Heart right ventricle (tissue), 16 donors: ENCODE measurements around the gene HOXD11. TPM values are rescaled to one million over a fixed set of nuclear protein-coding genes. Genes with fewer than 3 reads are reported as not detected.

Experiments
- ATAC-seq, 8 donors: fragments of 200-7000 bp; cut with Tn5 transposase; one replicate each; pipeline ENCODE4 v1.9.1; 2020; ENCODE audit warnings: mild to moderate bottlenecking in 8 of 8, moderate library complexity in 8 of 8, moderate number of reproducible peaks in 1 of 8
- DNase-seq, 2 donors: peaks; one replicate each; pipeline ENCODE4 v3.0.0-alpha.2; 2020
- H3K27ac ChIP-seq, 10 donors: fragments of 200-600 bp; sonication (generic) in 2 of 10; one replicate each; pipeline versions ENCODE4 v1.5.0 to v1.8.0; 2020 to 2022; ENCODE audit warnings: mild to moderate bottlenecking in 3 of 10
- H3K27me3 ChIP-seq, 7 donors: fragments of 200-600 bp; one replicate each; pipeline ENCODE4 v1.8.0; 2021 to 2022; ENCODE audit warnings: mild to moderate bottlenecking in 2 of 7
- H3K36me3 ChIP-seq, 9 donors: fragments of 200-600 bp; sonication (generic) in 1 of 9; one replicate each; pipeline versions ENCODE4 v1.5.0 to v1.8.0; 2020 to 2022; ENCODE audit warnings: mild to moderate bottlenecking in 2 of 9
- H3K4me1 ChIP-seq, 9 donors: fragments of 200-600 bp; sonication (generic) in 1 of 9; one replicate each; pipeline versions ENCODE4 v1.5.0 to v1.8.0; 2020 to 2022; ENCODE audit warnings: mild to moderate bottlenecking in 4 of 9
- H3K4me3 ChIP-seq, 10 donors: fragments of 200-600 bp; sonication (generic) in 2 of 10; one replicate each; pipeline versions ENCODE4 v1.5.0 to v1.8.0; 2020 to 2022; ENCODE audit warnings: mild to moderate bottlenecking in 7 of 10, moderate library complexity in 2 of 10
- H3K9me3 ChIP-seq, 11 donors: fragments of 200-600 bp in 10 of 11; sonication (generic) in 2 of 11; one replicate each; pipeline versions ENCODE4 v1.5.0 to v1.8.0; 2013 to 2022; ENCODE audit warnings: mild to moderate bottlenecking in 2 of 11, control low read depth in 1 of 11, moderate library complexity in 1 of 11
- CTCF ChIP-seq, 9 donors: fragments of 200-600 bp; sonication (generic) in 2 of 9; IDR thresholded peaks; one replicate each; pipeline versions ENCODE4 v1.5.0 to v1.8.0; 2021 to 2022; ENCODE audit warnings: antibody characterized with exemption in 9 of 9, mild to moderate bottlenecking in 5 of 9, moderate library complexity in 1 of 9
- WGBS, 2 donors: extraction: QIAGEN DNeasy Blood & Tissue Kit; methylation state at CpG; one replicate each; pipeline ENCODE4 v1.1.7; 2013; ENCODE audit warnings: inconsistent platforms in 1 of 2; 5-methylcytosine and 5-hydroxymethylcytosine counted together
- intact Hi-C, 10 donors: fragments of 100-400 bp; cut with DNase I; formaldehyde crosslinking; loops; one replicate each; pipeline versions ENCODE4 v1.11.1 to v1.14.2; 2022
- polyA plus RNA-seq, 2 donors: library from polyadenylated mRNA; stranded (reverse); fragments of 200-250 nt; gene quantifications; one replicate each; pipeline ENCODE4 v1.2.3, GENCODE V29; 2013
- total RNA-seq, 10 donors: library from RNA; stranded (reverse); fragmentation: NEBNext Ultra II Directional in 3 of 10; extraction: Animal tissue kit (Norgen Biotek cat#: 25700) in 3 of 10; gene quantifications; one replicate each; pipeline versions ENCODE4 v1.2.1 to v1.2.4, GENCODE V29; 2021 to 2023
- donor health status: Arrhythmogenic right ventricular cardiomyopathy.
- donor health status: ischemic (EF 13 %, LVEDD 7.1; RV severe dilation, severe dysfunction).
- donor health status: healthy with polysubstance abuse.
- donor health status: DM: no; HTN: yes; CAD: no.
- donor health status: DM: no; HTN: no; CAD: no.
- donor health status: ischemic (EF 25% LVEDD 6.9; RV normal size, moderate dysfunction).
- donor health status: ischemic (EF 25% LVEDD 5.7; RV mildly dilated, moderate dysfunction).
- donor health status: healthy.
- donor health status: DM: yes; HTN: yes; CAD: no.
- donor health status: Ischemic cardiomyopathy.
- donor health status: ischemic (EF 35%, LVEDD 5.7; RV mildly dilated, moderate dysfunction).
- donor health status: nonischemic (EF 11% LVEDD 7.7; RV severe dilation, severe dysfunction).
- donor health status: DM: yes; HTN: yes; CAD: no.
- donor health status: PGD.
- donor health status: ischemic (EF 29% LVEDD 5.4; RV normal size, mild dysfunction).
- donor health status: nonischemic (EF 23%, LVEDD 6.1; RV moderate dilation, normal function).

The HOXD11 gene
- total and polyA plus RNA-seq, 12 donors = not detected

- DNase-seq (no peak), ATAC-seq (no peak)
- peaks cover 51 to 100% (median 100%) of the 10 kb centered on the region in 7 donors for H3K27me3 ChIP-seq
- H3K9me3 ChIP-seq = no peaks in the 10 kb centered on the region
- no peaks in the 10 kb centered on the region for H3K36me3 ChIP-seq
- 17 to 23% methylated on average over 22 of the region's 22 CpGs for WGBS, 2 donors
- peaks cover 0 to 12% (median 0%) of the 10 kb centered on the region in 9 donors for H3K4me1 ChIP-seq
- H3K27ac ChIP-seq = no peak overlapping the region
- intact Hi-C loops = no loop called here
- no peak for TF ChIP-seq CTCF (IDR thresholded peaks at IDR 0.05)
- no peak overlapping the region for H3K4me3 ChIP-seq
These were observed 42.4 kb downstream of the HOXD11 start for GRCh38 chr2:176149481-176149938.

- H3K4me3 ChIP-seq = no peak overlapping the region
- no peaks in the 10 kb centered on the region for H3K36me3 ChIP-seq
- intact Hi-C loops = no loop called here
- no peak overlapping the region for H3K27ac ChIP-seq
- H3K9me3 ChIP-seq = no peaks in the 10 kb centered on the region
- H3K27me3 ChIP-seq = peaks cover 51 to 100% (median 100%) of the 10 kb centered on the region in 7 donors
- TF ChIP-seq CTCF (IDR thresholded peaks at IDR 0.05) = no peak
- 14 to 27% methylated on average over 24 of the region's 24 CpGs for WGBS, 2 donors
- H3K4me1 ChIP-seq = peaks cover 0 to 12% (median 0%) of the 10 kb centered on the region in 9 donors
- ATAC-seq (no peak), DNase-seq (no peak)
These were observed 43.0 kb downstream of the HOXD11 start for GRCh38 chr2:176149939-176150583.

- H3K27me3 ChIP-seq = peaks cover 51 to 100% (median 100%) of the 10 kb centered on the region in 7 donors
- H3K36me3 ChIP-seq = no peaks in the 10 kb centered on the region
- WGBS, 2 donors = 17 to 33% methylated on average over 14 of the region's 14 CpGs
- intact Hi-C loops = no loop called here
- no peak for DNase-seq
- H3K4me1 ChIP-seq = peaks cover 0 to 12% (median 0%) of the 10 kb centered on the region in 9 donors
- no peak for ATAC-seq
- no peak for TF ChIP-seq CTCF (IDR thresholded peaks at IDR 0.05)
- H3K27ac ChIP-seq = no peak overlapping the region
- no peak overlapping the region for H3K4me3 ChIP-seq
- H3K9me3 ChIP-seq = no peaks in the 10 kb centered on the region
These were observed 43.7 kb downstream of the HOXD11 start for GRCh38 chr2:176150584-176151441.

DNA sequence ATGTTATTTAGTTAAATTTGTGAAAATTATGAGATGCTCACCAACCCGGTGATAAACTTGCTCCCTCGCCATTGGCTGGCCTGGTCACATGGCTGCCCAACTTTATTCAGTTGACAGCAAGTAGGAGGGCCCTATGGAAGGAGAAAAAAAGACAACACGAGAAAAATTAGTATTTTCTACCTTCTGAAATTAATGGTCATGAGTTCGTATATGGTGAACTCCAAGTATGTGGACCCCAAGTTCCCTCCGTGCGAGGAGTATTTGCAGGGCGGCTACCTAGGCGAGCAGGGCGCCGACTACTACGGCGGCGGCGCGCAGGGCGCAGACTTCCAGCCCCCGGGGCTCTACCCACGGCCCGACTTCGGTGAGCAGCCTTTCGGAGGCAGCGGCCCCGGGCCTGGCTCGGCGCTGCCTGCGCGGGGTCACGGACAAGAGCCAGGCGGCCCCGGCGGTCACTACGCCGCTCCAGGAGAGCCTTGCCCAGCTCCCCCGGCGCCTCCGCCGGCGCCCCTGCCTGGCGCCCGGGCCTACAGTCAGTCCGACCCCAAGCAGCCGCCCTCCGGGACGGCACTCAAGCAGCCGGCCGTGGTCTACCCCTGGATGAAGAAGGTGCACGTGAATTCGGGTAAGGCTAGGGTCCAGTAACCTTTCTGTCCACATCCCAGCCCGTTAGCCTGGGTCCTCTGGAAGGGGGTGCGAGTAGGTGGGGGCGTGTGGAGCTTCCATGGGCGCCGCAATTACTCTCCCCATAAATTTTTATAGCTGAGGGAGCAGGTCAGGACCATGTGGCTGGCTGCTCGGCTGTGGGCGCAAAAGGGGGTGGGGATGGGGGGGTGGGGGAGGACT, 44.6 kb downstream of the HOXD11 start, which contains the start of gene HOXD4:
HOXD4 (plus strand) TSS at position 109 of the 846 bp plus-strand sequence; CDS start at position 193, 84 bp downstream.
- WGBS, 2 donors = 3 to 13% methylated on average over 55 of the region's 55 CpGs
- peak within 1 kb of the TSS in 5 of 10 donors; percentile 15 to 36 (median 28) for H3K4me3 ChIP-seq

More for the DNA sequence above, 44.6 kb downstream of the HOXD11 start, which contains the start of gene HOXD4:
- ATAC-seq = no peak
- Histone ChIP-seq H3K27me3 (peaks cover 53 to 100% (median 100%) of the 10 kb centered on the region in 7 donors), H3K9me3 (no peaks in the 10 kb centered on the region), H3K36me3 (no peaks in the 10 kb centered on the region), H3K27ac (no peak within 1 kb of the TSS), H3K4me1 (peaks cover 0 to 12% (median under 1%) of the 10 kb centered on the region in 9 donors)
- DNase-seq = no peak
- intact Hi-C loops = no loop called here
- no peak for TF ChIP-seq CTCF (IDR thresholded peaks at IDR 0.05)
